DND-41 (cell line): ENCODE data around the gene FADS2.

ENCODE experiments used
- ATAC-seq: fragments of 200-7000 bp; cut with Tn5 transposase; 3 replicates; pipeline ENCODE4 v1.9.1; 2021; ENCODE audit warnings: low read depth; ENCODE audit not compliant: insufficient read depth
- DNase-seq: peaks from one replicate; pipeline ENCODE4 v3.0.0-alpha.2; 2020
- H2AFZ ChIP-seq: 2 replicates; pipeline ENCODE4 v1.6.0; 2012; ENCODE audit warnings: low read depth, low read length
- H3K27ac ChIP-seq: 2 replicates; pipeline ENCODE4 v1.5.1; 2012; ENCODE audit warnings: low read length, inconsistent platforms
- H3K27me3 ChIP-seq: fragments of 200-600 bp; sonication (generic); 2 replicates; pipeline ENCODE4 v1.6.0; 2012; ENCODE audit warnings: low read length, mild to moderate bottlenecking, inconsistent platforms; ENCODE audit not compliant: insufficient read depth, poor library complexity
- H3K36me3 ChIP-seq: 2 replicates; pipeline ENCODE4 v1.5.1; 2012; ENCODE audit warnings: low read length, inconsistent platforms; ENCODE audit not compliant: insufficient read depth
- H3K4me1 ChIP-seq: 2 replicates; pipeline ENCODE4 v1.5.1; 2012; ENCODE audit warnings: mild to moderate bottlenecking, low read length; ENCODE audit not compliant: insufficient read depth
- H3K4me2 ChIP-seq: 2 replicates; pipeline ENCODE4 v1.6.0; 2012; ENCODE audit warnings: mild to moderate bottlenecking, moderate library complexity, low read length, inconsistent platforms; ENCODE audit not compliant: insufficient read depth
- H3K4me3 ChIP-seq, 2 experiments: fragments of 200-600 bp in 1 of 2; shearing (Covaris generic) in 1 of 2; 2 replicates each; pipeline ENCODE4 v1.5.1; 2012 to 2016; ENCODE audit warnings: inconsistent platforms in 2 of 2, low read length in 2 of 2, mild to moderate bottlenecking in 2 of 2, low read depth in 1 of 2, moderate library complexity in 1 of 2
- H3K79me2 ChIP-seq: 2 replicates; pipeline ENCODE4 v1.6.0; 2012; ENCODE audit warnings: low read length, inconsistent platforms; ENCODE audit not compliant: insufficient read depth
- H3K9ac ChIP-seq: 2 replicates; pipeline ENCODE4 v1.6.0; 2012; ENCODE audit warnings: low read depth, mild to moderate bottlenecking, inconsistent platforms, low read length, moderate library complexity
- H3K9me3 ChIP-seq: 2 replicates; pipeline ENCODE4 v1.5.1; 2012; ENCODE audit warnings: low read length, moderate library complexity, mild to moderate bottlenecking, inconsistent platforms; ENCODE audit not compliant: insufficient read depth, severe bottlenecking
- H4K20me1 ChIP-seq: 2 replicates; pipeline ENCODE4 v1.6.0; 2012; ENCODE audit warnings: low read length; ENCODE audit not compliant: insufficient read depth
- EZH2 ChIP-seq: IDR thresholded peaks from 3 replicates; pipeline ENCODE4 v1.6.1; 2012; ENCODE audit warnings: borderline replicate concordance, low read depth, mild to moderate bottlenecking, moderate library complexity, low read length, inconsistent platforms; ENCODE audit not compliant: severe bottlenecking
- TF ChIP-seq, protein P1 (sequence below): IDR thresholded peaks from 2 replicates; pipeline ENCODE4 v1.5.1; 2012; ENCODE audit warnings: borderline replicate concordance, low read length, moderate library complexity, mild to moderate bottlenecking; ENCODE audit not compliant: poor library complexity, severe bottlenecking; ENCODE audit errors: extremely low read depth

The FADS2 gene

DNA sequence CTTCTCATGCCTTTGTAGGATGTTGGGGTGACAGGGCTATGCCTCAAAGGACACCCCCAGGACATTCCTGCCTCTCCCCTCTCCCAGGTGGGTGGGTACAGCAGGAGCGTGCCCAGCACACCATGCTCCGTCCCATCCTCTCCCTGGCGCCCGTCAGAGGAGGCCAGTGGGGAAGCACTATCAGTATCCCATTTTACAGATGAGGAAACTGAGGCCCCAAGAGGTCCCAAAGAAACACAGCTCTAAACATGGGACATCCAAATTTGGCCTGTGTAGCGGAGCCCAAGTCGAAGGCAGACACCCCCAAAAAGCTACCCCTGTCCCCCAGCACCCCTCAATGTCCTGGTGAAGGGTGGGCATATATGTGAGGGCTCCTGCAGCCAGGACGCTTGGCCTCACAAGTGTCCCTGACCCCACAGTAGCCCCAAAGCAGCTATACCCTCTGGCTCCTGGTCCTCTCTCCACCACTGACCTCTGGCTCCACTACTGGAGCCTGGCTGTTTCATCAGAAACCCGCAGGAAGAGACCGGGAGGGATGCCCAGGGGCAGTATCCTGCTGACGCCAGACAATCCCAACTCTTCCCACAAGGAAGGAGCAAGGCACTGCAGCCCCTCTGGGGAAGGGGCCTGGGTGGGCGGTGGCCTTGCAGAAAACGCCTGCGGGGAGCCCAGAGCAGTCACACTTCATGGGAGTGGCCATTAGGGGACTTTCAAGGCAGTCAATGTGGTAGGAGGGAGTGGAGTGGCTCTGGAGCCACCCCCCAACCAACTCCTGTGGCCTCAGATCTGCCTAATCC, 57.9 kb downstream of the FADS2 start:
- Histone ChIP-seq H3K9me3 (no peaks in the 10 kb centered on the region), H3K4me2 (no peak overlapping the region), H3K27ac (no peak overlapping the region), H3K27me3 (no peaks in the 10 kb centered on the region), H3K4me3 (no peak overlapping the region), H4K20me1 (peaks cover 11% of the 10 kb centered on the region), H3K4me1 (peaks cover 12% of the 10 kb centered on the region), H2AFZ (no peak overlapping the region), H3K36me3 (no peaks in the 10 kb centered on the region), H3K9ac (no peak overlapping the region), H3K79me2 (no peaks in the 10 kb centered on the region)
- ATAC-seq (no peak), DNase-seq (no peak)
- TF ChIP-seq EZH2, result no peak
- TF ChIP-seq, protein P1, sequence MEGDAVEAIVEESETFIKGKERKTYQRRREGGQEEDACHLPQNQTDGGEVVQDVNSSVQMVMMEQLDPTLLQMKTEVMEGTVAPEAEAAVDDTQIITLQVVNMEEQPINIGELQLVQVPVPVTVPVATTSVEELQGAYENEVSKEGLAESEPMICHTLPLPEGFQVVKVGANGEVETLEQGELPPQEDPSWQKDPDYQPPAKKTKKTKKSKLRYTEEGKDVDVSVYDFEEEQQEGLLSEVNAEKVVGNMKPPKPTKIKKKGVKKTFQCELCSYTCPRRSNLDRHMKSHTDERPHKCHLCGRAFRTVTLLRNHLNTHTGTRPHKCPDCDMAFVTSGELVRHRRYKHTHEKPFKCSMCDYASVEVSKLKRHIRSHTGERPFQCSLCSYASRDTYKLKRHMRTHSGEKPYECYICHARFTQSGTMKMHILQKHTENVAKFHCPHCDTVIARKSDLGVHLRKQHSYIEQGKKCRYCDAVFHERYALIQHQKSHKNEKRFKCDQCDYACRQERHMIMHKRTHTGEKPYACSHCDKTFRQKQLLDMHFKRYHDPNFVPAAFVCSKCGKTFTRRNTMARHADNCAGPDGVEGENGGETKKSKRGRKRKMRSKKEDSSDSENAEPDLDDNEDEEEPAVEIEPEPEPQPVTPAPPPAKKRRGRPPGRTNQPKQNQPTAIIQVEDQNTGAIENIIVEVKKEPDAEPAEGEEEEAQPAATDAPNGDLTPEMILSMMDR, result no peak

DNA sequence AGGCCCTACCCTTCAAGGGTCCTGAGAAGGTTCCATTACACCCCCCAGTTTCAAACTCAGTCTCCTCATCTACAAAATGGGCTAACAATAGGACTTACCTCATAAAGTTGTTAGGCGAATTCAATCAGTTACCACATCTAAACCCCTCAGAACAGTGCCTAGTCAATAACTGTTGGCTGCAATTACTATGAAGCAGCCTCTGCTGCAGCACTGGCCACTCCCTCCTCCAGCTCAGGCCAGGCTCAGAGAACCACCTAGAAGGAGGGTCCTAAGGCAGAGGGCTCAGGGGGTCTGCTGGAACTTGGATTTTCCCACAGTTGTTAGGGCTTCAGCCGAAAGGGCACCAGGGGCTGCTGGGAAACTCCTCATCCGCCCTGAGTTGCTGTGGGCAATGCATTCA, 58.5 kb downstream of the FADS2 start:
- H4K20me1 ChIP-seq, result peaks cover 11% of the 10 kb centered on the region
- no peaks in the 10 kb centered on the region for H3K9me3 ChIP-seq
- no peak for ATAC-seq
- H3K4me3 ChIP-seq, result no peak overlapping the region
- DNase-seq, result no peak
- H3K36me3 ChIP-seq, result no peaks in the 10 kb centered on the region
- no peak overlapping the region for H2AFZ ChIP-seq
- H3K79me2 ChIP-seq, result no peaks in the 10 kb centered on the region
- peaks cover 17% of the 10 kb centered on the region for H3K4me1 ChIP-seq
- peaks cover 2% of the 10 kb centered on the region for H3K27me3 ChIP-seq
- no peak overlapping the region for H3K27ac ChIP-seq
- TF ChIP-seq EZH2, result no peak
- TF ChIP-seq, protein P1, result no peak
- H3K4me2 ChIP-seq, result no peak overlapping the region
- H3K9ac ChIP-seq, result no peak overlapping the region

DNA sequence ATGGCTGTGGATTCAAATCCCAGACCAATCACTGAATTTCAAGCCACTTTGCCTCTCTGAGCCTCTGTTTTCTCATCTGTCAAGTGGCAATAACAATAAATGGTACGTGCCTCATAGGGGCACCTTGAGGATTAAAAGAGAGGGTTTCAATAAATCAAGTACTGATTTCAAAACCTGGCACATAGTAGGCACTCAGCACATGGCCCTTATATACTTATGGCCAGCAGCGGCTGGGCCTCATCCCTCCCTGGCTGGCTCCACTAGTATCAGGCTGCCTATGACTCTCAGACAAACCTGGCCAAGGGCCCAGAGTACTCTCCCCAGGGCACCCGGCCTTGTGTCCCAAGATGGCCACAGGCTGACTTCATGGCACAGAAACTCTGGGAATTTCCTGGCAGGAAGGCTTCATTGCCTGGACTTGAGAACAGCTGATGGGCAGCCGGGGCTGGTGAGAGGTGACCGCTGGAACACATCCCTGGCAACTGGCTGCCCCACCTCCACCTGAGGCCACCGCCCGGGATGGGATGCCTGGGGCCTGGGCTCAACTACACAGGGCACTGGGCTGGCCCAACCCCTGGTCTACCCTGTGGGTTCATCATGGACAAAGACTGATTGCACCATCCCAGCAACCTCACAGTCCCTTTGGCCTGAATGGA, 59.9 kb downstream of the FADS2 start:
- no peak for DNase-seq
- Histone ChIP-seq H2AFZ (no peak overlapping the region), H3K9ac (no peak overlapping the region), H3K27me3 (peaks cover 4% of the 10 kb centered on the region), H4K20me1 (peaks cover 11% of the 10 kb centered on the region), H3K9me3 (no peaks in the 10 kb centered on the region), H3K4me3 (no peak overlapping the region), H3K27ac (no peak overlapping the region), H3K4me1 (peaks cover 22% of the 10 kb centered on the region), H3K36me3 (no peaks in the 10 kb centered on the region), H3K4me2 (no peak overlapping the region), H3K79me2 (no peaks in the 10 kb centered on the region)
- TF ChIP-seq, protein P1, result no peak
- no peak for TF ChIP-seq EZH2
- no peak for ATAC-seq
